ENCODE measurements around the gene C20orf173. TPM values are rescaled to one million over a fixed set of nuclear protein-coding genes. Genes with fewer than 3 reads are reported as not detected.
A peak's percentile ranks its signal among the peaks of the same experiment; 100 is the strongest.

The C20orf173 gene
- total RNA-seq, 1 donor, result not detected

DNA sequence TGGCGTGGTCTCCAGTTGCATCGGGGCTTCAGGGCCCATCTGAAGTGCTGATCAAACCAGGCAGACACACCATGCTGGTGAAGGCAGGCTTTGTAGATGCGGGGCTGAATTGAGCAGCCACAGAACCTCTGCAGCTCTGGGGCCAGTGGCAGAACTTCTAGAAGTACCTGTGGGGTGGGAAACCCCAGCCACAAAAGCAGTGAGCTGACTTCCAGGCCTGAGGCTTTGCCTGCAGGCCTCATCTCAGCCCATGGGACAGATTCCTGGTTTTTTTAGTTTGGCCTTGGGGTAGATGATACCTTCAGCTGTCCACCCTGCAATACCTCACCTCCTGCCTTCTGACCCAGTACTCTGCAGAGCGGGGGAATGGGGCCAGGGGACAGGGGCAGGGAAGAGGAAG is 14.1 kb downstream of the C20orf173 start:
- peaks cover 36% of the 10 kb centered on the region for H3K36me3 ChIP-seq (ENCODE audit: insufficient read depth, low read length)
- no peak overlapping the region for H3K4me3 ChIP-seq (ENCODE audit: insufficient read depth, low read length)
- H3K9me3 ChIP-seq (ENCODE audit: low read depth, low read length), result no peaks in the 10 kb centered on the region
- no peaks in the 10 kb centered on the region for H3K27me3 ChIP-seq (ENCODE audit: insufficient read depth, low read length)
- TF ChIP-seq, protein P1, sequence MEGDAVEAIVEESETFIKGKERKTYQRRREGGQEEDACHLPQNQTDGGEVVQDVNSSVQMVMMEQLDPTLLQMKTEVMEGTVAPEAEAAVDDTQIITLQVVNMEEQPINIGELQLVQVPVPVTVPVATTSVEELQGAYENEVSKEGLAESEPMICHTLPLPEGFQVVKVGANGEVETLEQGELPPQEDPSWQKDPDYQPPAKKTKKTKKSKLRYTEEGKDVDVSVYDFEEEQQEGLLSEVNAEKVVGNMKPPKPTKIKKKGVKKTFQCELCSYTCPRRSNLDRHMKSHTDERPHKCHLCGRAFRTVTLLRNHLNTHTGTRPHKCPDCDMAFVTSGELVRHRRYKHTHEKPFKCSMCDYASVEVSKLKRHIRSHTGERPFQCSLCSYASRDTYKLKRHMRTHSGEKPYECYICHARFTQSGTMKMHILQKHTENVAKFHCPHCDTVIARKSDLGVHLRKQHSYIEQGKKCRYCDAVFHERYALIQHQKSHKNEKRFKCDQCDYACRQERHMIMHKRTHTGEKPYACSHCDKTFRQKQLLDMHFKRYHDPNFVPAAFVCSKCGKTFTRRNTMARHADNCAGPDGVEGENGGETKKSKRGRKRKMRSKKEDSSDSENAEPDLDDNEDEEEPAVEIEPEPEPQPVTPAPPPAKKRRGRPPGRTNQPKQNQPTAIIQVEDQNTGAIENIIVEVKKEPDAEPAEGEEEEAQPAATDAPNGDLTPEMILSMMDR (IDR thresholded peaks at IDR 0.05; ENCODE audit: extremely low read depth, low read depth, low read length), result no peak
- DNase-seq (ENCODE audit: insufficient read length, low spot score, missing footprints), result no peak
- peaks cover 12% of the 10 kb centered on the region for H4K20me1 ChIP-seq (ENCODE audit: insufficient read depth, low read length)
- H3K79me2 ChIP-seq (ENCODE audit: insufficient read depth, low read length), result no peaks in the 10 kb centered on the region
- peaks cover 13% of the 10 kb centered on the region for H3K4me1 ChIP-seq (ENCODE audit: insufficient read depth, low read length)
- no peak overlapping the region for H2AFZ ChIP-seq (ENCODE audit: low read length)
- H3K27ac ChIP-seq (ENCODE audit: low read depth, low read length), result no peak overlapping the region
- H3K4me2 ChIP-seq (ENCODE audit: insufficient read depth, low read length), result no peak overlapping the region

DNA sequence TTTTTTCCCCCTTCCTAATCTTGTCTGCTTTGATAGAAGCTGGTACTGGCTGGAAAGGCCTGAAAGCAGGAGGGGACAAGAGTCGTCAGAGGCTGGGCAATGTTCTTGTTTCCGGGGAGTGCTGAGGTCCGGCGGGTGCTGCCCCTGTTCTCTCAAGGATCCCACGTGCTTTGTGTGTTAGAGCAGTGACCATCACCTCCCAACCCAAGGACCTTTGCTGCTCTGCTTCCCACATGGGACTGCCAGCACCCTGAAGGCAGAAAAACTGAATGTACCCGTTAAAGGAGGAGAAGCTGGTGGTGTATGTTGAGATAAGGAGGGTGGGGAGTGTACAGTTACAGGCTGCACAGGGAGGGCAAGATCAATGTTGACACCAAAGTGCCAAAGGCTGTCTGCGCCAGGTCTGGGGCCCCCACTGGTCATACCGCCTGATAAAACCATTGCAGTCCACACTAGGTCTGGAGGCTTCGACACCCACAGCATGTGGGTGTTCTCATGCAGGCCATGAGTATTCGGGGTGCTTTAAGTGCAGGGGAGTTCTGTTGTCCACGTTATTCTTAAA is 15.0 kb downstream of the C20orf173 start:
- Histone ChIP-seq H3K9me3 (ENCODE audit: low read depth, low read length) (no peaks in the 10 kb centered on the region), H2AFZ (ENCODE audit: low read length) (no peak overlapping the region), H3K4me1 (ENCODE audit: insufficient read depth, low read length) (peaks cover 13% of the 10 kb centered on the region), H3K79me2 (ENCODE audit: insufficient read depth, low read length) (no peaks in the 10 kb centered on the region), H4K20me1 (ENCODE audit: insufficient read depth, low read length) (peaks cover 12% of the 10 kb centered on the region), H3K36me3 (ENCODE audit: insufficient read depth, low read length) (peaks cover 45% of the 10 kb centered on the region), H3K4me2 (ENCODE audit: insufficient read depth, low read length) (no peak overlapping the region), H3K27me3 (ENCODE audit: insufficient read depth, low read length) (no peaks in the 10 kb centered on the region), H3K27ac (ENCODE audit: low read depth, low read length) (no peak overlapping the region), H3K4me3 (ENCODE audit: insufficient read depth, low read length) (no peak overlapping the region)
- TF ChIP-seq, protein P1 (IDR thresholded peaks at IDR 0.05; ENCODE audit: extremely low read depth, low read depth, low read length), result no peak
- DNase-seq (ENCODE audit: insufficient read length, low spot score, missing footprints), result no peak

DNA sequence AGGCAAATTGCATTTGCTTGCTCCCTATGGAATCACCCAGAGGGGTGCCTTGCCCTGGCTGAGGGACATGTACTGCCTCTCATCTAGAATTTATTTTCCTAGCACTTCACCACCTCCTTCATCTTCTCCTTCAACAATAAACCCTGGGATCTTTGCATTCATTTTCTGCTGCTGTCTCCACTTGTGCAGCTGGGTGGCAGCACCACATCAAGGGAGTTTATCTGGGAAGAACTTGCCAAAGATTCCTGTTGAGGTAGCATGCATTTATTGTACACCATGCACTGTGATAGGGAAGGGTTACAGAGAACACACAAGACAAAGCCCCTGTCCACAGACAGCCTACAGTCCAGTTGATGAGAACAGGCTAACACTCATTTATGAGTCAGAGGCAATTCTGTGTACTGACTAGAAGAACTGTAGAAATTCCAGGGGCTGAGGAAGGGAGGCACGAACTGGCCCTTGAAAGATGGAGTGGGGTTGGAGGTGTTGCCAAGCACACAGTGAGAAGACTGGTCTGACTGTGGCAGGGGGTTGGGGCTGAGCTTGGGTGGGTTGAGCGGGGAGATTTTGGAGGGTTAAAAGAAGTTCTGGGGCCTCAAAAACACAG is 17.5 kb downstream of the C20orf173 start:
- Histone ChIP-seq H3K4me3 (ENCODE audit: insufficient read depth, low read length) (no peak overlapping the region), H3K9me3 (ENCODE audit: low read depth, low read length) (no peaks in the 10 kb centered on the region), H3K4me1 (ENCODE audit: insufficient read depth, low read length) (peaks cover 15% of the 10 kb centered on the region), H3K4me2 (ENCODE audit: insufficient read depth, low read length) (no peak overlapping the region), H4K20me1 (ENCODE audit: insufficient read depth, low read length) (peaks cover 13% of the 10 kb centered on the region), H2AFZ (ENCODE audit: low read length) (no peak overlapping the region), H3K27me3 (ENCODE audit: insufficient read depth, low read length) (no peaks in the 10 kb centered on the region), H3K27ac (ENCODE audit: low read depth, low read length) (no peak overlapping the region), H3K79me2 (ENCODE audit: insufficient read depth, low read length) (no peaks in the 10 kb centered on the region), H3K36me3 (ENCODE audit: insufficient read depth, low read length) (peaks cover 60% of the 10 kb centered on the region)
- peak; percentile 91 for DNase-seq (ENCODE audit: insufficient read length, low spot score, missing footprints)
- TF ChIP-seq, protein P1 (IDR thresholded peaks at IDR 0.05; ENCODE audit: extremely low read depth, low read depth, low read length), result peak; percentile 70

DNA sequence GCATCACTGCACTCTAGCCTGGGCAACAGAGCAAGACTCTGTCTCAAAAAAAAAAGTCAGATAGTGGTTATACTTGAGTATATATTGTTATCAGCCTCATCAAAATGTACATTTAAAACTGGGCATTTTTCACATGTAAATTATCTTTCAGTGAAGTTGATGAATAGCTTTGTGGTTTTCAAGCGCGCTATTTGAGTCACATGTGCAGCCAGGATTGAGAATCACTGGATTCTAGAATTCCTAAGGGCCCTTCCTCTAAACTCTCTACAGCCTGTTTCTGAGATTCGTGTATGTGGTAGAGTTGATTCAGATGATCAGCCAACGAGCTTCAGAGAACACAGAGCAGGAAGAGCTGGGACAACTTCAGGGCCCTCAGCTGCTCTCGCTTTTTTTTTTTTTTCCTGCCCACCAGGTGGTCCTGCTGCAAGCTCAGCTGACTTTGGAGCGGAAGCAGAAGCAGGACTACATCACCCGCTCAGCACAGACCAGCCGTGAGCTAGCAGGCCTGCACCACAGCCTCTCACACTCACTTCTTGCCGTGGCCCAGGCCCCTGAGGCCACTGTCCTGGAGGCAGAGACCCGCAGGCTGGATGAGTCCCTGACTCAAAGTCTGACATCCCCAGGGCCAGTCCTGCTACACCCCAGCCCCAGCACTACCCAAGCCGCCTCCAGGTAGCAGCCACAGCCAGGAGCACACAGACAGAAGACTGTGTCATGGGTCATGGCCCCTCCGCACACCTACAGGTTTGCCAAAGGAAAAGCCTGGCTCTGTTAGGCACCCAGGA is 18.3 kb downstream of the C20orf173 start:
- no peaks in the 10 kb centered on the region for H3K79me2 ChIP-seq (ENCODE audit: insufficient read depth, low read length)

More for the DNA sequence above, 18.3 kb downstream of the C20orf173 start:
- peaks cover 64% of the 10 kb centered on the region for H3K36me3 ChIP-seq (ENCODE audit: insufficient read depth, low read length)
- no peaks in the 10 kb centered on the region for H3K27me3 ChIP-seq (ENCODE audit: insufficient read depth, low read length)
- peaks cover 17% of the 10 kb centered on the region for H4K20me1 ChIP-seq (ENCODE audit: insufficient read depth, low read length)
- H3K4me1 ChIP-seq (ENCODE audit: insufficient read depth, low read length), result peaks cover 13% of the 10 kb centered on the region
- no peaks in the 10 kb centered on the region for H3K9me3 ChIP-seq (ENCODE audit: low read depth, low read length)
- no peak overlapping the region for H3K27ac ChIP-seq (ENCODE audit: low read depth, low read length)
- TF ChIP-seq, protein P1 (IDR thresholded peaks at IDR 0.05; ENCODE audit: extremely low read depth, low read depth, low read length), result no peak
- DNase-seq (ENCODE audit: insufficient read length, low spot score, missing footprints), result no peak
- no peak overlapping the region for H3K4me3 ChIP-seq (ENCODE audit: insufficient read depth, low read length)
- no peak overlapping the region for H3K4me2 ChIP-seq (ENCODE audit: insufficient read depth, low read length)
- no peak overlapping the region for H2AFZ ChIP-seq (ENCODE audit: low read length)

Data from osteoblast (primary cell).